NCI-H1105 (cell line): ENCODE results near the gene CNKSR2.

Experiments
- DNase-seq: peaks from one replicate; lab custom pipeline; 2025; lab: John Stamatoyannopoulos, UW

Gene CNKSR2

GRCh38 chrX:21612154-21612553, 237.9 kb downstream of the CNKSR2 start:
- DNase-seq, result no peak

GRCh38 chrX:21616386-21616785, 242.2 kb downstream of the CNKSR2 start:
- DNase-seq, result no peak

DNA sequence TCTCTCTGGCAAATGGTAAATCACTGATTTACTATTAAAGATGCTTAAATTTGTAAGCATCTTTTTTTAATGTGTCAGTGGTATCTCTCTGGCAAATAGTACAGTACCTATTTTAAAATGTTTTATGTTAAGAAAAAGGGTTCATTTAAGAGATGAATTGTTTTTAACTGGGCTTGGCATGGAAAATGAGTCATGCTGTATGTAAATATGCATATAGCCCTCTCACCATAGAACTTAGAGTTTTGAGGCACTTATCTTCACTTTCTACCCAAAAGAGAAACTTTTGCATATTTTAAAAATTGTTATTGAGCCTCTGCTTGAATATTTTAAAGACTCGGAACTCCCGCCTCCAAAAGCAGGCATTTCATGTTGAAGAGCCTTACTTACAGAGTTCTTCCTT, 246.0 kb downstream of the CNKSR2 start:
- DNase-seq, result no peak

- DNase-seq, result no peak
These were observed 249.7 kb downstream of the CNKSR2 start for GRCh38 chrX:21623778-21624501.

DNA sequence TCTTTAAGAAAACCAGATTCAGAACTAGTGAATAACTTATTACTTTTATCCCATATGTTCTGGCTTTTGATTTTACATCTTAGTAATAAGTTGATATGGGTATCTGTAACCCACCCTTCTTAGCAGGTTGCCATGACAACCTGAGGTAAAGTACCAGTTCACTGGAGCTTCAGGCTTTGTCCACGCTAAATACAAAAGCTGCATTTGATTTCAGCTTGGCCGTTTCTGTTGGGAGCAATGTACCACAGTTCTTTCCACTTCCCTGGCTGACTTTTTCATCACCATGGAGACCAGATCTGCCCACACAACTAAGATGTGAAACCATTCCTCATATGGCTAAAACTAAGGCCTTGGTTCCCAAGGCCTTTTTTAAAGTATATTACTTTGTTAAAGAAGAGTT, 257.8 kb downstream of the CNKSR2 start:
- no peak for DNase-seq

DNA sequence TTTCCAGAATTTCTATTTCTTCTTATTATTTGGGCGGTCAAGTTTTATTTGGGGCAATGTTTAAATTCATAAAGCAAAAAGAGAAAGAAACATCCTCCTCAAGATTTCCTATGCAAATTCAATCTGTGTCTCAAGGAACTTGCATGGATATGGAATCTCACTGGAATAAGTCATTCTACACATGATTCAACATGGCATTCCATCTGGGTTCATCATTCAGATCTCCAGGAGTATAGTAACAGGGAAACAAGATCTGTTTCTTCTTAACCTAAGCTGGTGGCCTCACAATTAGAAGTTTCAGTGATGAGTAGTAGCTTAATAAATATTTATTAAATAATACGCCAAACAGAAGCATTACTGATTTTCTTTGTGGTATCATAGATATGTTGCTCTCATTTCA, 264.1 kb downstream of the CNKSR2 start:
- no peak for DNase-seq

DNA sequence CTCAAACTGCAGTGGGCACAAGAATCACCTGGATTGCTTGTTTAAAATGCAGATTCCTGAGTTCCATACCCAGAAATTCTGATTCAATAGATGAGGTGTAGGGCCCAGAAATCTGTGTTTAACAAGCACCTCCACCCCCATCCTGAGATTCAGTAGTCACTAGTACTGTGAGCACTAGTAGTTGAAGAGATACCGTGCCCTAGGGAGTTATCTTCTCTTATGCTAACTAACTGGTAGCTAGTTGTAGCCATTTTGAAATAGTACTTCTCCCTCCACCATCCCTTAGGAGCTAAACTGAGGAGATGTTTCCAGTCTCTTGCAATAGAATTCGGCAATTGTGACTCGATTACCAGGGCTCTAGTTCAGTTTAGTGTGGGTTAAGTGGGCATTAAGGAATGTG, 265.6 kb downstream of the CNKSR2 start:
- no peak for DNase-seq

GRCh38 chrX:21645431-21645830, 271.2 kb downstream of the CNKSR2 start:
- DNase-seq, result no peak

- no peak for DNase-seq
These were observed 271.7 kb downstream of the CNKSR2 start for GRCh38 chrX:21645886-21646285.

DNA sequence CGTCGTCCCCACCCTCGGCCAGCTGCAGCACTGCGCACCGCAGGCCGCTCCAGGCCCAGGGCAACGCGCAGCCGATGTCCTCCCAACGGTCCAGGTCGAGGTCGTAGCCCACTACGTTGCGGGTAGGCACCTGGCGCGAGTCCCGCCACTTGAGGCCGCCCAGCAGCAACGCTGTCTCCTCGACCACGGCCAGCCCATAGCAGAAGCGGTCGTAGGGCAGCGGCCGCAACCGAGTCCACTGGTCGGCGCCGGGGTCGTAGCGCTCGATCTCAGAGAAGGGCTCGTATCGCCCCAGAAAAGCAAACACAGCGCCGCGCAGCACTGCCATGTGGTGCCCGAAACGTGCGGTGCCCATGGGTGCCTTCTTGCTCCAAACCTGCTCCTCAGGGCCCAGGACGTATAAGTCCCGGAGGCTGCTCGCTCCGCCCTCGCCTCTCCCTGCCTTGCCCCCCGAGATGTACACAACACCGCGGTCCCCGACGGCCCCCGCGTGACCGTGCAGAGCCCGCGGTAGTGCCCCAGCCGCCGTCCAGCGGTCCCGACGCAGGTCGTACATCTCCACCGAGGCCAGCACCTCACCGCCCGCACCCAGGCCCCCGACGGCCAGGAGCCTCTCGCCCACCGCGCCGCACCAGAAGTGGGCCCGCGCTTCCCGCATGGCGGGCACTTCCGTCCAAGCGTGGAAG, 281.8 kb downstream of the CNKSR2 start:
- DNase-seq, result no peak

DNA sequence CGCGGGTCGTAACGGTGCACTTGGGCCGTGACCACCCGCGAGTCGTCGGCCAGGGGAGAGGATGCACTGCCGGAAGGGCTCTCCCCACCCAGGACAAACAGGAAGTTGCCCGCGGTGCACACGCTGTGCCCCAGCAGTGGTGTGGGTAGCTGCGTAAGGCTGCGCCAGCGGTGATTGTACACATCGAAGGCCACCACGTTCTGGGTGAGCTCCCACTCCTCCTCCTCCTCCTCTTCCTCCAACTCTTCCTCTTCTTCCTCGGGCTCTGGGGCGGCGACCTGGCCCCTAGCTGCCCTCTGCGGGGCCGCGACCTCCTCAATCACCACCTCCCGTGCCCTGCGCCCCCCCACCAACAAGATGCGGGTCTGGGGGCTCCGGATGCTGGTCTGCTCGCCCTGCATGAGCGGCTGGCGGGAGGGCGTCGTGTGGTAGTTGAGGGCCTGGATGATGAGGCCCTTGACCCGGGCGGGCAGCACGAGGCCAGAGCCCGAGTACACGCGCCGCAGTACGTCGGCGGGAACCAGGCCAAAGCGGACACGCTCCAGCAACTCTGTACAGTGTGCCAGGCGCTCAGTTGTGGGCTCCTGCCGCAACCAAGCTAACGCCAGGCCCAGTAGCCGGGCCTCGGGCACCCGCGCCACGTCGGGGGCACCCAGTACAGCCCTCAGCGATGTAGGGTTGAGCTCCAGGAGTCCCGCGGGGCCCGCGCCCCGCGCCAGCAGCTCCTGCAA, 282.5 kb downstream of the CNKSR2 start:
- no peak for DNase-seq

DNA sequence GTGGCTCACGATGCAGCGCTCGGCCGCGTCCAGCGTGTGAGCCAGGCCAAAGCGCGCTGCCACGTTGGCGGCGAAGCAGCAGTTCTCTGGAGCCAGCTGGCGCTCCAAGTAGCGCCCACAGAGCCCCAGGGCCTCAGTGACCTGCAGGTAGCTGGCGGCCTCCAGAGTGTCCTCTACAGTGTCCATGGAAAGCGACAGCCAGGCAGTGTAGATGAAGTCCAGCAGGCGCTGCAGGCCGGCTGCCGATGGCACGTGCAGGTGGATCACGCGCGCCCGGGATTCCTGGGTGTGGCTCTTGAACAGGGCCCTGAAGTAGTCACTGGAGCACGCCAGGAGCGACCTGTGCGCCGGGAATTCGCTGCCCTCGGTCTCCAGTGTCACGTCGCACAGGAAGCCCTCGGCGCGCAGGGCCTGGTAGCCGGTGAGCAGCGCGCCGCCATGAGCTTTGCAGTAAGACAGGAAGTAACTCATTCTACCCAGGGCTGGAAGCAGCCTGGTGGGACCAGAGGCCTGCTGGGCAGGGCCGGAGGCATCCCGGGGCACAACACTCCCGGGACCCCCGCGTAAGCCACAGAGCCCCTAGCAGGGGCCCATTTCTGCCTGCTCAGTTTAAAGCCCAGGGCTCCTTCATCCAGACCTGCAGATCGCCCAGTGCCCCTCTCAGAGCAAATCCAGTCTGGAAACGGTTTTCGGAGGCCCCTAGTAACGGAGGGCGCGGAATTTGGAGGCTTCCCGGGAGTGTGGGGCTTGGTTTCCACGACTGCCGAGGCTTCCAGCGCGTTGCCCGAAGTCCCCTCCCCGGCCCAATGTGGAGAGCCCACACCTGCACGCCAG, 283.3 kb downstream of the CNKSR2 start:
- no peak for DNase-seq

DNA sequence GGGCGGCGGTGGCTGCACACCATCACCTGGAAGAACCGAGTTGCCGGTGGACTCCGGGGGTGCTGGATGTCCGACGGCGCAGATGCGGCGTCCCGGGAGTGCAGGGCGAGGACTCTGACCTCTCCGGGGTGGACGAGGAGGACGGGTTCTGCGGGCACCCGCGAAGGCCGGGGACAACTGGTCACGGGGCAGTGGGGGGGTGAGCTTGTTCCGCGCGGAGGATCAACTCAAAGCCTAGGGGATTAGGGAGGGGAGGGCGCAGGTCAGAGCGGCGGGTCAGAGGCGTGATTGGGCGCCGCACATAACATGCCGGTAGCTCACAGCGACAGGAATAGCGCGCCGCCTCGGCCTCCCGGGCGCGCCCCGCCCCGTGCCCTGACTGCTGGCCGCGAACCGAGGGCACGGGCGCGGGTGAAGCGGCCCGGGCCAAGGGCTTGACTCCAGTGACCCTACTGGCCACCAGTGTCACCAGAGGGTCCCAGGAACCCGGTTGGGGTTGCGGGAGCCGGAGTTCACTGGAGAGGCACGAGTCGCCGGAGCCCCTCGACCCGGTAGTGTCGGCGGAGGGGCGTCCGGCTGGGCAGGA, 284.0 kb downstream of the CNKSR2 start, which contains the start of gene KLHL34:
TSS of gene KLHL34 (minus strand) at position 179 of the 586 bp plus-strand sequence. CDS start 542 bp downstream, outside the sequence.
- DNase-seq, result no peak

DNA sequence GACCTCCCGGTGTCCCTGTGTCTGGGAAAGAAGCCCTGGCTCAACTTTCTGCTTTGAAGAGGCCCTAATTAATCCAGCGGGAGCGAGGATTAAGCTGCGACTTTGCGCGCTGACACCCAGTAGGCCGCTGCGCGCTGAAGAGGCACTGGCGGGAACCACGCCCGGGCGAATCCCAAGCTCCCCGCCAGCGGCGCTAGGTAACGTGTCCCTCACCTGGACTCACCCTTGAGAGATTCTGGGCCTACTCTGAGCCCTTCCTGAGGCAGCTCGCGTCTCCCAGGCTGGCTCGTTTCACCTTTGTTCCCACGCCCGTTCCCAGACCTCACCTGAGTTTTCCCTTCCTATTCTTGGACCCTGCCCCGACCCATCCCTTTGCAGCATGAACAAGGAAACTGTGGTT, 284.5 kb downstream of the CNKSR2 start:
- DNase-seq, result no peak

DNA sequence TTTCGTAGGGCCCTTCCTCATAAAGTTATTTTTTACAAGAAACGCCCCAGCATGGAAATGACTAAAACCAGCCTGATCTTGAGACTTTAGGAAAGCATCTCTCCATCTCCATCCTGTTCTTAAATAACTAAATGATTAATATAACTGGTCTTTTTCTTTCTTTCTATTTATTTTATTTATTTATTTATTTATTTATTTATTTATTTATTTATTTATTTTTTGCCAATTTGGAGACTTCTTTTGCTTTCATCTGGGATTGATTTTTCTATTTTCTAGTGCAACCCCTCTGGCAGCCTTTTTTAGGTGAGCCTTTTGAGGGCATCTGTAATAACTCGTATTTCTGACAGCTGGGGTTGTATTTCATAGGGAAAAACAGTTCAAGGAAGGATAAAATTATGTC, 285.1 kb downstream of the CNKSR2 start:
- no peak for DNase-seq

- no peak for DNase-seq
These were observed 285.9 kb downstream of the CNKSR2 start for GRCh38 chrX:21660156-21660555.

- DNase-seq, result no peak
These were observed 287.1 kb downstream of the CNKSR2 start for GRCh38 chrX:21661316-21661715.

- DNase-seq, result no peak
These were observed 288.5 kb downstream of the CNKSR2 start for GRCh38 chrX:21662761-21663160.

GRCh38 chrX:21666252-21666651, 292.0 kb downstream of the CNKSR2 start:
- DNase-seq, result no peak

DNA sequence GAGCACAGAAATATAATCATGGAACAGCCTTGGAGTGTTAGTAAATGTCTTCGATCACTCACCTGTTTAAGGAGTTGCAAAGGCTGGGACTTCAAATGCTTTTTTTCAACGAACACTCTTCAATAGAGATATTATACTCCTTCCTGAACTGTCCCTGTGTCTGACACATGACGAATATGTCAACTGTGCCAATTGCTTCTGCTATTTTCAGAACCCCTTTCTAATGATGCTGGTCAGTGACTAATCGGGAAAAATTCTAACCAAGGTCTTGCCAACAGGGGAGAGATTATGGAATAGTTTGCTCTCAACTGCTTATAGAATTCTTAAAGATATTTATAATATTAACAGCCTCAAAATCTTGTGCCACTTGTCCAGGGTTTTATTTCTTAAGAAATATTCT, 292.5 kb downstream of the CNKSR2 start:
- DNase-seq, result no peak

- DNase-seq, result no peak
These were observed 300.4 kb downstream of the CNKSR2 start for GRCh38 chrX:21674430-21675186.
